ENCODE data around the gene SRGN. TPM values are rescaled to one million over a fixed set of nuclear protein-coding genes. Genes with fewer than 3 reads are reported as not detected.
A peak's percentile ranks its signal among the peaks of the same experiment; 100 is the strongest.

The SRGN gene
- total RNA-seq, 1 donor from 2014 or later, result 54.3 TPM

DNA sequence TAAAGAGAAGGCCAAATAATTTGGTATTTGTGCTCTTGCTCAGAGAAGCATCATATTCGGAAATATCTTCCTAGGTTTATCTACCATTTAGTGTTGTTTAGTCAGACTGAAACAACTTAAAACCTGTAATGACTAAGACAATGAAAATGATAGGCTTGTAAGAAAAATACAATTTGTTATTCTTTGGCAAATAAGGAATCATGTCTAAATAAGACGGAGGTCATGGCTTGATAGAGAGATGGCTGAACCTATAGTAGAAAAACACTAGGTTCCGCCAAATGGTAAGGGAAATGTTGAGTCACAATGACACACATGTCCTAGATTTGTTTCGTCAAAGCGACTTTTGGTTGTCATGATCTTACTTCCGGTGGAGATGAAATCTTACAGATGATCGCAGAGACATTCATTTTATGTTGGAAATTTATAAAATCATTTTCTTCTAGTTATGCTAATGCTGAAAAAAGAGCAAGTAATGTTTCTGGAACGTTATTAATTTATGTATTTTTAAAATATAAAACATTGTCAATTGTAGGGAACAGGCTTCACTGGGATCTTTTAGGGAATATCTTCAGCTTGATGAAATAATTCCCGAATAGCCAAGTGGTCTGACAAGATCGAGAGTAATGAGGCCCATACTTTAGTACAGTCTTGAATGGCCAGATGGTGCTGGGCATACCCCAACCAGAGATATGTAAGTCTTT, 1.0 kb downstream of the SRGN start:
- Histone ChIP-seq H3K9ac (ENCODE audit: low read depth in 1 of 3, low read length in 3 of 3) (peak overlapping the region in 2 of 3 donors; percentile 38 to 60), H3K4me1 (ENCODE audit: control insufficient read depth in 3 of 3, insufficient read depth in 3 of 3, low read length in 3 of 3) (peaks cover 2 to 7% (median 7%) of the 10 kb centered on the region in 3 donors), H3K36me3 (ENCODE audit: control insufficient read depth in 3 of 3, insufficient read depth in 3 of 3, low read length in 3 of 3) (no peaks in the 10 kb centered on the region), H3K27me3 (ENCODE audit: control insufficient read depth in 3 of 3, insufficient read depth in 3 of 3, low read length in 3 of 3) (no peaks in the 10 kb centered on the region), H3K9me3 (ENCODE audit: control insufficient read depth in 3 of 3, low read length in 3 of 3) (no peaks in the 10 kb centered on the region), H3K4me3 (ENCODE audit: low read length in 3 of 3) (peak overlapping the region in 2 of 3 donors; percentile 4 to 68), H3K27ac (ENCODE audit: low read depth, low read length) (peak overlapping the region; percentile 81)

DNA sequence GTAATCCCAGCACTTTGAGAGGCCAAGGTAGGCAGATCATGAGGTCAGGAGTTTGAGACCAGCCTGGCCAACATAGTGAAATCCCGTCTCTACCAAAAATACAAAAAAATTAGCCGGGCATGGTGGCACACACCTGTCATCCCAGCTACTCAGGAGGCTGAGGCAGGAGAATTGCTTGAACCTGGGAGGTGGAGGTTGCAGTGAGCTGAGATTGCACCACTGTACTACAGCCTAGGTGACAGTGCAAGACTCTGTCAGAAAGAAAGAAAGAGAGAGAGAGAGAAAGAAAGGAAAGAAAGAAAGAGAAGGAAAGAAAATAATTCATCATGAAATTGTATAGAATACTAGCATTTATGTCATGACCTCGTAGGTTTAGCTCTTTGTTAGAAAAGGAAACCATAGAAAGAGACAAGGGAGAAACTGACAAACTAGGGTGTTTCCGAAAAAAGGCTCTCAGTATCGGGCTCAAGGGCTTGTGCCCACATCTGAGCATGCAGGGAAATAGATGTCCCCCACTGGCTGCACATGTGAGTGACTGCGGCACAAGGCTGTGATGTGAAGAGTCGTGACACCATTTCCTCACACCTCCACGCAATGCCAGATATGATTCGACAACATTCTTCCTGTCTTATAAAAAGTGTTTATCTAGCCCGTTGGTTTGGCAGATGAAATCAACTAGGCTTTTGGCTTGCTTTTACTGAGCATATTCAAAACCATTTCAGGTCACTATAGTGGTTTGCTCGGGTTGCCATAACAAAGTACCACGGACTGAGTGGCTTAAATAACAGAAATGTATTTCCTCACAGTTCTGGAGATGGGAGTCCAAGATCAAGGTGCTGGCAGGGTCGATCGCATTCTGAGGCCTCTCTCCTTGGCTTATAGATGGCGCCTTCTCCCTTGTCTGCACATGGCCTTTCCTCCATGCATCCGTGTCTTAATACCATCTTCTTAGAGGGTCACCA, 2.0 kb downstream of the SRGN start:
- no peaks in the 10 kb centered on the region for H3K9me3 ChIP-seq (ENCODE audit: control insufficient read depth in 3 of 3, low read length in 3 of 3)
- peak overlapping the region; percentile 81 for H3K27ac ChIP-seq (ENCODE audit: low read depth, low read length)
- H3K9ac ChIP-seq (ENCODE audit: low read depth in 1 of 3, low read length in 3 of 3), result peak overlapping the region in 1 of 3 donors; percentile 14
- H3K27me3 ChIP-seq (ENCODE audit: control insufficient read depth in 3 of 3, insufficient read depth in 3 of 3, low read length in 3 of 3), result no peaks in the 10 kb centered on the region
- peak overlapping the region in 1 of 3 donors; percentile 62 for H3K4me3 ChIP-seq (ENCODE audit: low read length in 3 of 3)
- H3K4me1 ChIP-seq (ENCODE audit: control insufficient read depth in 3 of 3, insufficient read depth in 3 of 3, low read length in 3 of 3), result peaks cover 2 to 7% (median 7%) of the 10 kb centered on the region in 3 donors
- H3K36me3 ChIP-seq (ENCODE audit: control insufficient read depth in 3 of 3, insufficient read depth in 3 of 3, low read length in 3 of 3), result no peaks in the 10 kb centered on the region

- Histone ChIP-seq H3K36me3 (ENCODE audit: control insufficient read depth in 3 of 3, insufficient read depth in 3 of 3, low read length in 3 of 3) (no peaks in the 10 kb centered on the region), H3K9me3 (ENCODE audit: control insufficient read depth in 3 of 3, low read length in 3 of 3) (no peaks in the 10 kb centered on the region), H3K4me1 (ENCODE audit: control insufficient read depth in 3 of 3, insufficient read depth in 3 of 3, low read length in 3 of 3) (peaks cover 0 to 5% (median under 1%) of the 10 kb centered on the region in 3 donors), H3K9ac (ENCODE audit: low read depth in 1 of 3, low read length in 3 of 3) (no peak overlapping the region), H3K27ac (ENCODE audit: low read depth, low read length) (peak overlapping the region; percentile 81), H3K4me3 (ENCODE audit: low read length in 3 of 3) (peak overlapping the region in 1 of 3 donors; percentile 62), H3K27me3 (ENCODE audit: control insufficient read depth in 3 of 3, insufficient read depth in 3 of 3, low read length in 3 of 3) (no peaks in the 10 kb centered on the region)
Measured at GRCh38 chr10:69090685-69091084, 2.8 kb downstream of the SRGN start.

DNA sequence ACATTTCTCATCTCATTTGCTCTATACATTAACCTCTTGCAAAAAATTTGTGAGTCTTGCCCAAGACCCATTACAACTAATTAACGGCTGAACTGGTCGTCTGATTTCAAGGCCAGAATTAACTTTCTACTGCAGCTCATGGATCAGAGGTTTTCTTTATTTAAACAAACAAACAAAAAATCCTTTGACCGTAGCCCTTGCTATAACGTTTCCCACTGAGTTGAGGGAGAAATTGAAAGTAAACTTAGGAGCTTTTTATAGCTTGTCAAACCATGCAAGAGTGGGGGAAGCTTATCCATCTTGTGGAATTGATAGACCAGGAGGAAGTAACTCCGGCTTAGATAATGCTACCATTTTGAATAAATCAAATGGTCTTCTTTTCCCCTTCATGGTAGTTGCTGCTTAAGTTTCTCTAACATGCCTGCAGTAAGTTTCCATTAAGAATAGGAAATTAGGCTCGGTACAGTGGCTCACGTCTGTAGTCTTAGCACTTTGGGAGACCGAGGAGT, 3.3 kb downstream of the SRGN start:
- no peaks in the 10 kb centered on the region for H3K27me3 ChIP-seq (ENCODE audit: control insufficient read depth in 3 of 3, insufficient read depth in 3 of 3, low read length in 3 of 3)
- peaks cover 0 to under 1% (median 0%) of the 10 kb centered on the region in 3 donors for H3K4me1 ChIP-seq (ENCODE audit: control insufficient read depth in 3 of 3, insufficient read depth in 3 of 3, low read length in 3 of 3)
- H3K4me3 ChIP-seq (ENCODE audit: low read length in 3 of 3), result peak overlapping the region in 1 of 3 donors; percentile 46
- no peak overlapping the region for H3K9ac ChIP-seq (ENCODE audit: low read depth in 1 of 3, low read length in 3 of 3)
- peak overlapping the region; percentile 81 for H3K27ac ChIP-seq (ENCODE audit: low read depth, low read length)
- H3K9me3 ChIP-seq (ENCODE audit: control insufficient read depth in 3 of 3, low read length in 3 of 3), result no peaks in the 10 kb centered on the region
- no peaks in the 10 kb centered on the region for H3K36me3 ChIP-seq (ENCODE audit: control insufficient read depth in 3 of 3, insufficient read depth in 3 of 3, low read length in 3 of 3)

DNA sequence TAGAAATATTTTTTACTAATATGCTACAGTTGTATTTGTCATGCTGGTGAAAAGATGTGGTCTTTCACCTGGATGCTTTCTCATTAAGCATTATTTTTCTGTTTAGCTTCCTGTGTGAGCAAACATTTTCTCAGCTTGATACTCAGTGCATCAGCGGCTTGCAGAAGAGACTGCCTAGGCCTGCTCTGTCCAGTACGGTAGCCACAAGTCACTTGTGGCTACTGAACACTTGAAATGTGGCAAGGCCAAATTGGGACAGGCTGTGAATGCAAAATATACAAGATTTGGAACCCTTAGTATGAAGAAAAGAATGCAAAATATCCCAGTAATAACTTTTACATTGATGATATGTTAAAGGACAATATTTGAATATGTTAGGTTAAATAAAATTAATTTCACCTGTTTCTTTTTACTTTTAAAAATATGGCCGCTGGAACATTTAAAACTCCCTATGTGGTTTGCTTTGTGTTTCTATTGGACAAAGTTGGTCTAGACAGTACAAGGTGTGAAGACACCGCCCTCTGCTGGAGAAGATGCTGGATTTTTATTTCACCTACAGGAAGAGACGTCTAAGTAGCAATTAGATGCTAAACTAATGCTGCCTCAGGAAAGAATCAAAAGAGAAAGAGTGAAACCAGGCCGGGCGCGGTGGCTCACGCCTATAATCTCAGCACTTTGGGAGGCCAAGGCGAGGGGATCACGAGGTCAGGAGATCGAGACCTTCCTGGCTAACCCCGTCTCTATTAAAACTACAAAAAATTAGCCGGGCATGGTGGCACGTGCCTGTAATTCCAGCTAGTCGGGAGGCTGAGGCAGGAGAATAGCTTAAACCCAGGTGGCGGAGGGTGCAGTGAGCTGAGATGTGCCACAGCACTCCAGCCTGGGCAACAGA, 5.3 kb downstream of the SRGN start:
- no peak overlapping the region for H3K9ac ChIP-seq (ENCODE audit: low read depth in 1 of 3, low read length in 3 of 3)
- no peaks in the 10 kb centered on the region for H3K4me1 ChIP-seq (ENCODE audit: control insufficient read depth in 3 of 3, insufficient read depth in 3 of 3, low read length in 3 of 3)
- no peaks in the 10 kb centered on the region for H3K36me3 ChIP-seq (ENCODE audit: control insufficient read depth in 3 of 3, insufficient read depth in 3 of 3, low read length in 3 of 3)
- no peak overlapping the region for H3K4me3 ChIP-seq (ENCODE audit: low read length in 3 of 3)
- H3K27me3 ChIP-seq (ENCODE audit: control insufficient read depth in 3 of 3, insufficient read depth in 3 of 3, low read length in 3 of 3), result no peaks in the 10 kb centered on the region
- H3K27ac ChIP-seq (ENCODE audit: low read depth, low read length), result no peak overlapping the region
- H3K9me3 ChIP-seq (ENCODE audit: control insufficient read depth in 3 of 3, low read length in 3 of 3), result no peaks in the 10 kb centered on the region

DNA sequence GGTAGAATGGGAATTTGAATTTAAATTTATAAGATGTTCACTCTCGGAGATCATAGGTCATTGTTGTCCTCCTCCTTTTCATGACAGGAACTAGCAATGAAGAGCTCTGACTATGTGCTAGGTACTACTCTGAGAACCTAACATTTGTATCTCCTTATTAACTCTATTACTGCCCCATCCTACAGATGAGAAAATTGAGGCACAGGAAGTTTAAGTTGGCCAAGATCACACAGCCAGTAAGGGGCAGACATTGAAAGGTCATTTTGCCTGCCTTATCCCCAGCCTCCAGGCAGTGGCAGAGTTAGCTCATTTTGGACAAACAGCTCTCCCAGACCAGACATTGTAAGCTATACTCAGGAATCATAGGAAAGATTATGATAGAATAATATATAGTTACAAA, 6.0 kb downstream of the SRGN start:
- no peaks in the 10 kb centered on the region for H3K9me3 ChIP-seq (ENCODE audit: control insufficient read depth in 3 of 3, low read length in 3 of 3)
- no peaks in the 10 kb centered on the region for H3K4me1 ChIP-seq (ENCODE audit: control insufficient read depth in 3 of 3, insufficient read depth in 3 of 3, low read length in 3 of 3)
- H3K4me3 ChIP-seq (ENCODE audit: low read length in 3 of 3), result no peak overlapping the region
- no peaks in the 10 kb centered on the region for H3K36me3 ChIP-seq (ENCODE audit: control insufficient read depth in 3 of 3, insufficient read depth in 3 of 3, low read length in 3 of 3)
- H3K27me3 ChIP-seq (ENCODE audit: control insufficient read depth in 3 of 3, insufficient read depth in 3 of 3, low read length in 3 of 3), result no peaks in the 10 kb centered on the region
- no peak overlapping the region for H3K9ac ChIP-seq (ENCODE audit: low read depth in 1 of 3, low read length in 3 of 3)
- H3K27ac ChIP-seq (ENCODE audit: low read depth, low read length), result no peak overlapping the region

DNA sequence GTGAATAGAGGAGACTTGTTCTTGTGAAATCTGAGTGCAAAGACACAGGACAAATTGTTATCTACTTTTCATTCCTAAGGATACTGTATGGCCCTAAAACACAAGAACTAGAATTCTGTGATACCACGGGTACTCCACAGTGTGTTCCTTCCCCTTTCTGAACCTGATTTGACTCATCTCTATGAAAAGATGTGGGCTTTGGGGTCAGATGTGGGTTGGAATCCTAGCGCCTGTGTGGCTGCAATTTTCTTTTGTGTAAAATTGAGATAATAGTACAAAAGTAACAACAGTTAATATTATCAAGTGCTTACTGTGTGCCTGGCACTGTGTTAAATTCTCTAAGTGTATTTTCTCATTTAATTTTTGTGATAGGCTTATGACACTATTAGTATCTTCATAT, 8.1 kb downstream of the SRGN start:
- H3K9ac ChIP-seq (ENCODE audit: low read depth in 1 of 3, low read length in 3 of 3), result no peak overlapping the region
- H3K4me1 ChIP-seq (ENCODE audit: control insufficient read depth in 3 of 3, insufficient read depth in 3 of 3, low read length in 3 of 3), result no peaks in the 10 kb centered on the region
- no peaks in the 10 kb centered on the region for H3K27me3 ChIP-seq (ENCODE audit: control insufficient read depth in 3 of 3, insufficient read depth in 3 of 3, low read length in 3 of 3)
- no peaks in the 10 kb centered on the region for H3K9me3 ChIP-seq (ENCODE audit: control insufficient read depth in 3 of 3, low read length in 3 of 3)
- no peak overlapping the region for H3K4me3 ChIP-seq (ENCODE audit: low read length in 3 of 3)
- H3K27ac ChIP-seq (ENCODE audit: low read depth, low read length), result no peak overlapping the region
- H3K36me3 ChIP-seq (ENCODE audit: control insufficient read depth in 3 of 3, insufficient read depth in 3 of 3, low read length in 3 of 3), result no peaks in the 10 kb centered on the region

- H3K9ac ChIP-seq (ENCODE audit: low read depth in 1 of 3, low read length in 3 of 3), result no peak overlapping the region
- H3K4me3 ChIP-seq (ENCODE audit: low read length in 3 of 3), result no peak overlapping the region
- no peaks in the 10 kb centered on the region for H3K27me3 ChIP-seq (ENCODE audit: control insufficient read depth in 3 of 3, insufficient read depth in 3 of 3, low read length in 3 of 3)
- no peaks in the 10 kb centered on the region for H3K9me3 ChIP-seq (ENCODE audit: control insufficient read depth in 3 of 3, low read length in 3 of 3)
- H3K4me1 ChIP-seq (ENCODE audit: control insufficient read depth in 3 of 3, insufficient read depth in 3 of 3, low read length in 3 of 3), result no peaks in the 10 kb centered on the region
- no peak overlapping the region for H3K27ac ChIP-seq (ENCODE audit: low read depth, low read length)
- no peaks in the 10 kb centered on the region for H3K36me3 ChIP-seq (ENCODE audit: control insufficient read depth in 3 of 3, insufficient read depth in 3 of 3, low read length in 3 of 3)
Measured at GRCh38 chr10:69097729-69098128, 9.8 kb downstream of the SRGN start.

GRCh38 chr10:69100136-69100872, 12.4 kb downstream of the SRGN start:
- Histone ChIP-seq H3K9me3 (ENCODE audit: control insufficient read depth in 3 of 3, low read length in 3 of 3) (no peaks in the 10 kb centered on the region), H3K4me1 (ENCODE audit: control insufficient read depth in 3 of 3, insufficient read depth in 3 of 3, low read length in 3 of 3) (no peaks in the 10 kb centered on the region), H3K27me3 (ENCODE audit: control insufficient read depth in 3 of 3, insufficient read depth in 3 of 3, low read length in 3 of 3) (no peaks in the 10 kb centered on the region), H3K9ac (ENCODE audit: low read depth in 1 of 3, low read length in 3 of 3) (no peak overlapping the region), H3K27ac (ENCODE audit: low read depth, low read length) (no peak overlapping the region), H3K36me3 (ENCODE audit: control insufficient read depth in 3 of 3, insufficient read depth in 3 of 3, low read length in 3 of 3) (no peaks in the 10 kb centered on the region), H3K4me3 (ENCODE audit: low read length in 3 of 3) (no peak overlapping the region)
